K562 (cell line): ENCODE data around the gene RING1. TPM values are rescaled to one million over a fixed set of nuclear protein-coding genes. Genes with fewer than 3 reads are reported as not detected.
A peak's percentile ranks its signal among the peaks of the same experiment; 100 is the strongest.

Source experiments
- ATF7 ChIP-seq: fragments of 450-650 bp; IDR thresholded peaks from 2 replicates; pipeline ENCODE4 v1.7.1; 2014; ENCODE audit warnings: mild to moderate bottlenecking, moderate library complexity
- CTCFL ChIP-seq: IDR thresholded peaks from 2 replicates; pipeline ENCODE4 v1.6.1; 2011; ENCODE audit warnings: borderline replicate concordance, low read depth, mild to moderate bottlenecking, moderate library complexity, low read length; ENCODE audit not compliant: insufficient read depth, poor library complexity, severe bottlenecking
- KDM4B ChIP-seq, 2 experiments: fragments of 450-650 bp in 1 of 2; sonication (generic) in 1 of 2; IDR thresholded peaks; 2 replicates each; pipeline ENCODE4 v1.6.1; 2016 to 2017; ENCODE audit warnings: borderline replicate concordance in 2 of 2, antibody characterized with exemption in 1 of 2, low read depth in 1 of 2, mild to moderate bottlenecking in 1 of 2
- LARP7 ChIP-seq: fragments of 450-650 bp; IDR thresholded peaks from 2 replicates; pipeline ENCODE4 v1.6.1; 2016
- OTX1 ChIP-seq: fragments of 450-650 bp; formaldehyde crosslinking; IDR thresholded peaks from 2 replicates; pipeline ENCODE4 v1.4.0; 2022; ENCODE audit warnings: mild to moderate bottlenecking
- PHTF2 ChIP-seq: fragments of 250-450 bp; sonication (Bioruptor Pico); IDR thresholded peaks from 2 replicates; pipeline ENCODE4 v1.5.0; 2021; ENCODE audit warnings: mild to moderate bottlenecking
- POLR2G ChIP-seq: fragments of 200-400 bp; formaldehyde crosslinking; IDR thresholded peaks from 2 replicates; pipeline ENCODE4 v1.6.1; 2017; ENCODE audit warnings: low read depth, mild to moderate bottlenecking, antibody characterized with exemption, low read length, moderate library complexity
- RBM14 ChIP-seq: fragments of 200-400 bp; formaldehyde crosslinking; IDR thresholded peaks from 2 replicates; pipeline ENCODE4 v1.6.1; 2018; ENCODE audit warnings: low read depth, mild to moderate bottlenecking, low read length, moderate library complexity, borderline replicate concordance; ENCODE audit not compliant: insufficient read depth
- TAF15 ChIP-seq: fragments of 200-400 bp; formaldehyde crosslinking; IDR thresholded peaks from 2 replicates; pipeline ENCODE4 v1.6.1; 2017; ENCODE audit warnings: mild to moderate bottlenecking, low read depth, low read length, moderate library complexity
- THRB ChIP-seq: fragments of 450-650 bp; formaldehyde crosslinking; conservative IDR thresholded peaks from 2 replicates; pipeline ENCODE4 v1.4.0; 2022; ENCODE audit warnings: mild to moderate bottlenecking, missing genetic modification characterization
- VEZF1 ChIP-seq: fragments of 200-800 bp; sonication (Bioruptor generic); IDR thresholded peaks from 2 replicates; pipeline ENCODE4 v1.6.1; 2017; ENCODE audit warnings: missing genetic modification characterization, missing compliant biosample characterization
- ZBTB7A ChIP-seq: IDR thresholded peaks from 2 replicates; pipeline ENCODE4 v1.6.1; 2011; ENCODE audit warnings: low read depth, mild to moderate bottlenecking, low read length, moderate library complexity, borderline replicate concordance; ENCODE audit not compliant: control insufficient read depth
- ZFPM2 ChIP-seq: fragments of 250-450 bp; sonication (Bioruptor Pico); IDR thresholded peaks from 2 replicates; pipeline ENCODE4 v1.5.1; 2022; ENCODE audit warnings: mild to moderate bottlenecking
- ZHX1 ChIP-seq: fragments of 150-350 bp; conservative IDR thresholded peaks from 2 replicates; pipeline ENCODE4 v1.6.1; 2014; ENCODE audit warnings: low read length
- ZNF75A ChIP-seq: fragments of 450-650 bp; formaldehyde crosslinking; IDR thresholded peaks from 2 replicates; pipeline ENCODE4 v1.4.0; 2020; ENCODE audit warnings: mild to moderate bottlenecking
- ZNF77 ChIP-seq: fragments of 250-450 bp; sonication (Bioruptor Pico); IDR thresholded peaks from 2 replicates; pipeline ENCODE4 v1.5.0; 2020
- ZZZ3 ChIP-seq: fragments of 450-650 bp; IDR thresholded peaks from 2 replicates; pipeline ENCODE4 v1.6.1; 2016; ENCODE audit warnings: antibody characterized with exemption, mild to moderate bottlenecking, moderate library complexity
- polyA plus RNA-seq, 8 experiments: library from polyadenylated mRNA; depleted of rRNA in 4 of 8; stranded (reverse) in 5 of 8; unstranded in 3 of 8; fragments of >200 nt; fragmentation: Nextera tagmentation in 2 of 8; fragmentation: Illumina TruSeq in 1 of 8; extraction: Ambion mirVana in 2 of 8; extraction: Trizol in 1 of 8; gene quantifications; 2 replicates each; pipeline versions ENCODE4 v1.2.1 to v1.2.3, GENCODE V29; 2011 to 2014; ENCODE audit warnings: inconsistent platforms in 1 of 8, missing spikeins in 1 of 8
- total RNA-seq, 7 experiments: library from RNA; depleted of rRNA in 6 of 7; stranded (reverse); fragments of >200 nt in 6 of 7; fragmentation: Illumina TruSeq in 2 of 7; extraction: Trizol in 2 of 7; gene quantifications; 2 replicates each; pipeline versions ENCODE4 v1.2.1 to v1.2.3, GENCODE V29; 2011 to 2021; ENCODE audit warnings: low replicate concordance in 1 of 7

The RING1 gene
- total and polyA plus RNA-seq, 9 of the 15 experiments (the other 6 are each of a cell fraction or from before 2014, with no cell fraction given), result 4.2 to 59.1 (median 36.9) TPM

GRCh38 chr6:33204415-33205190 lies 3.7 kb upstream of the RING1 start, which contains the start of gene HSD17B8 (continued):
- peak; percentile 34; the same call in 1 of the 2 replicates for TF ChIP-seq VEZF1 (CRISPR knock-in tag)
- TF ChIP-seq KDM4B (IDR thresholded peaks at IDR 0.05; ENCODE audit: borderline replicate concordance in 2 of 2, low read depth in 1 of 2), result peak in 1 of 2 experiments; percentile 47; a peak in 1 of 4 replicates
- 0 out of 2 replicates have a peak, but pooled peaks have one; percentile 43 for TF ChIP-seq ZFPM2
- 0 out of 2 replicates have a peak, but pooled peaks have one; percentile 47 for TF ChIP-seq THRB (CRISPR knock-in tag)
- 0 out of 2 replicates have a peak, but pooled peaks have one; percentile 67 for TF ChIP-seq TAF15
- TF ChIP-seq ZHX1, result peak; percentile 66; the same call in 1 of the 2 replicates
- TF ChIP-seq ATF7, result 0 out of 2 replicates have a peak, but pooled peaks have one; percentile 22
- 0 out of 2 replicates have a peak, but pooled peaks have one; percentile 56 for TF ChIP-seq RBM14
- TF ChIP-seq PHTF2 (CRISPR knock-in tag), result no peak
- TF ChIP-seq POLR2G, result peak; percentile 93
- TF ChIP-seq OTX1 (CRISPR knock-in tag), result peak; percentile 67; the same call in 1 of the 2 replicates
- 0 out of 2 replicates have a peak, but pooled peaks have one; percentile 36 for TF ChIP-seq ZBTB7A
- TF ChIP-seq CTCFL, result peak; percentile 5
- TF ChIP-seq LARP7, result peak; percentile 63; the same call in 1 of the 2 replicates
- TF ChIP-seq ZNF77 (CRISPR knock-in tag), result 0 out of 2 replicates have a peak, but pooled peaks have one; percentile 49
- no peak for TF ChIP-seq ZNF75A (CRISPR knock-in tag)
- TF ChIP-seq ZZZ3, result no peak
